H1 (cell line): Measurements from ENCODE around the gene ZNRF3. TPM values are rescaled to one million over a fixed set of nuclear protein-coding genes. Genes with fewer than 3 reads are reported as not detected.

Source experiments
- EGR1 ChIP-seq: IDR thresholded peaks from 2 replicates; pipeline ENCODE4 v1.6.1; 2011; ENCODE audit warnings: low read depth, low read length, borderline replicate concordance
- FOSL1 ChIP-seq: IDR thresholded peaks from 2 replicates; pipeline ENCODE4 v1.6.1; 2011; ENCODE audit warnings: mild to moderate bottlenecking, low read depth, low read length, moderate library complexity; ENCODE audit not compliant: insufficient read depth
- RBBP5 ChIP-seq: IDR thresholded peaks from 2 replicates; pipeline ENCODE4 v1.7.1; 2012; ENCODE audit warnings: low read depth, mild to moderate bottlenecking, inconsistent platforms, low read length, moderate library complexity, borderline replicate concordance
- RFX5 ChIP-seq: IDR thresholded peaks from 2 replicates; pipeline ENCODE4 v1.6.1; 2011; ENCODE audit warnings: low read depth, low read length, improper control_type of control experiment, borderline replicate concordance
- polyA plus RNA-seq, 7 experiments: library from polyadenylated mRNA; depleted of rRNA in 3 of 7; stranded (reverse) in 5 of 7; unstranded in 2 of 7; fragments of >200 nt in 5 of 7; fragments of 200-250 nt in 2 of 7; gene quantifications; 1 replicate in 5 of 7; 2 replicates in 1 of 7; 4 replicates in 1 of 7; pipeline versions ENCODE4 v1.2.1 to v1.2.3, GENCODE V29; 2011 to 2013; ENCODE audit warnings: missing spikeins in 2 of 7, mixed read lengths in 2 of 7
- total RNA-seq: library from RNA; stranded (reverse); fragmentation: NEBNext Ultra II Directional; extraction: Animal tissue kit (Norgen Biotek cat#: 25700); gene quantifications from 2 replicates; pipeline ENCODE4 v1.2.1, GENCODE V29; 2021
- TF ChIP-seq, protein P1 (sequence below): fragments of 300-600 bp; sonication (generic); IDR thresholded peaks from 2 replicates; pipeline ENCODE4 v1.7.1; 2012; ENCODE audit warnings: low read length, moderate library complexity, mild to moderate bottlenecking, inconsistent platforms; ENCODE audit not compliant: insufficient replicate concordance
- TF ChIP-seq, protein P2 (sequence below), 3 experiments: IDR thresholded peaks; 1 replicate in 2 of 3; 2 replicates in 1 of 3; pipeline versions ENCODE4 v1.5.1 to v1.6.1; 2011; ENCODE audit warnings: low read length in 3 of 3, mild to moderate bottlenecking in 3 of 3, inconsistent platforms in 2 of 3, low read depth in 1 of 3, moderate library complexity in 1 of 3; ENCODE audit not compliant: insufficient read depth in 1 of 3; ENCODE audit errors: control extremely low read depth in 1 of 3

The ZNRF3 gene
- total and polyA plus RNA-seq, 2 of the 8 experiments (the other 6 are each of a cell fraction or from before 2014, with no cell fraction given), result 14.1 to 21.7 TPM

DNA sequence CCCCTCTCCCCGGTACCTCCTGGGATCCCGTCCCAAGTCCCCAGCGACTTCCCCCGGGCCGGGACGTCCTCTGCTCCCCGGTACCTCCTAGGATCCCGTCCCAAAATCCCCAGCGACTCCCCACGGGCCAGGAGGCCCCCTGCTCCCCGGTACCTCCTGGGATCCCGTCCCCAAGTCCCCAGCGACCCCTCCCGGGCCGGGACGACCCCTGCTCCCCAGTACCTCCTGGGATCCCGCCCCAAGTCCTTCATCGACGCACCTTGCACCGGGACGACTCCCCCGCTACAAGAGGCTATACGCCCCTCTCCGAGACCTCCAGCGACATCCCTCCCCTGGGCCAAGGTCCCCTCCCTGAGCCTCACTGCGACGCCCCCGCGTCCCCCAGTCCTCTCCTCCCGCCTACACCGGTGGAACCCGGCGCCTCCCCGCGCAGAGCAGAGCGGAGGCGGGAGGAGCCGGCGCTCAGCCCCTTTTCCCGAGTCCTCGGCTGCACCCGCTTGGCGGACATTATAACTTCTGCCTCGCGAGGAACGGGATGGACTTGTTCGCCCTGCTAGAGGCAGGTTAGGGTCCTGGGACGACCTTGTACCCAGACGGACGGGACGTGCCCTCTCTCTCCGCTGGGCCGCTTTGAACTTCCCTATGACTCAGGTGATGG, 190.4 kb downstream of the ZNRF3 start (continued):
- TF ChIP-seq, protein P1, sequence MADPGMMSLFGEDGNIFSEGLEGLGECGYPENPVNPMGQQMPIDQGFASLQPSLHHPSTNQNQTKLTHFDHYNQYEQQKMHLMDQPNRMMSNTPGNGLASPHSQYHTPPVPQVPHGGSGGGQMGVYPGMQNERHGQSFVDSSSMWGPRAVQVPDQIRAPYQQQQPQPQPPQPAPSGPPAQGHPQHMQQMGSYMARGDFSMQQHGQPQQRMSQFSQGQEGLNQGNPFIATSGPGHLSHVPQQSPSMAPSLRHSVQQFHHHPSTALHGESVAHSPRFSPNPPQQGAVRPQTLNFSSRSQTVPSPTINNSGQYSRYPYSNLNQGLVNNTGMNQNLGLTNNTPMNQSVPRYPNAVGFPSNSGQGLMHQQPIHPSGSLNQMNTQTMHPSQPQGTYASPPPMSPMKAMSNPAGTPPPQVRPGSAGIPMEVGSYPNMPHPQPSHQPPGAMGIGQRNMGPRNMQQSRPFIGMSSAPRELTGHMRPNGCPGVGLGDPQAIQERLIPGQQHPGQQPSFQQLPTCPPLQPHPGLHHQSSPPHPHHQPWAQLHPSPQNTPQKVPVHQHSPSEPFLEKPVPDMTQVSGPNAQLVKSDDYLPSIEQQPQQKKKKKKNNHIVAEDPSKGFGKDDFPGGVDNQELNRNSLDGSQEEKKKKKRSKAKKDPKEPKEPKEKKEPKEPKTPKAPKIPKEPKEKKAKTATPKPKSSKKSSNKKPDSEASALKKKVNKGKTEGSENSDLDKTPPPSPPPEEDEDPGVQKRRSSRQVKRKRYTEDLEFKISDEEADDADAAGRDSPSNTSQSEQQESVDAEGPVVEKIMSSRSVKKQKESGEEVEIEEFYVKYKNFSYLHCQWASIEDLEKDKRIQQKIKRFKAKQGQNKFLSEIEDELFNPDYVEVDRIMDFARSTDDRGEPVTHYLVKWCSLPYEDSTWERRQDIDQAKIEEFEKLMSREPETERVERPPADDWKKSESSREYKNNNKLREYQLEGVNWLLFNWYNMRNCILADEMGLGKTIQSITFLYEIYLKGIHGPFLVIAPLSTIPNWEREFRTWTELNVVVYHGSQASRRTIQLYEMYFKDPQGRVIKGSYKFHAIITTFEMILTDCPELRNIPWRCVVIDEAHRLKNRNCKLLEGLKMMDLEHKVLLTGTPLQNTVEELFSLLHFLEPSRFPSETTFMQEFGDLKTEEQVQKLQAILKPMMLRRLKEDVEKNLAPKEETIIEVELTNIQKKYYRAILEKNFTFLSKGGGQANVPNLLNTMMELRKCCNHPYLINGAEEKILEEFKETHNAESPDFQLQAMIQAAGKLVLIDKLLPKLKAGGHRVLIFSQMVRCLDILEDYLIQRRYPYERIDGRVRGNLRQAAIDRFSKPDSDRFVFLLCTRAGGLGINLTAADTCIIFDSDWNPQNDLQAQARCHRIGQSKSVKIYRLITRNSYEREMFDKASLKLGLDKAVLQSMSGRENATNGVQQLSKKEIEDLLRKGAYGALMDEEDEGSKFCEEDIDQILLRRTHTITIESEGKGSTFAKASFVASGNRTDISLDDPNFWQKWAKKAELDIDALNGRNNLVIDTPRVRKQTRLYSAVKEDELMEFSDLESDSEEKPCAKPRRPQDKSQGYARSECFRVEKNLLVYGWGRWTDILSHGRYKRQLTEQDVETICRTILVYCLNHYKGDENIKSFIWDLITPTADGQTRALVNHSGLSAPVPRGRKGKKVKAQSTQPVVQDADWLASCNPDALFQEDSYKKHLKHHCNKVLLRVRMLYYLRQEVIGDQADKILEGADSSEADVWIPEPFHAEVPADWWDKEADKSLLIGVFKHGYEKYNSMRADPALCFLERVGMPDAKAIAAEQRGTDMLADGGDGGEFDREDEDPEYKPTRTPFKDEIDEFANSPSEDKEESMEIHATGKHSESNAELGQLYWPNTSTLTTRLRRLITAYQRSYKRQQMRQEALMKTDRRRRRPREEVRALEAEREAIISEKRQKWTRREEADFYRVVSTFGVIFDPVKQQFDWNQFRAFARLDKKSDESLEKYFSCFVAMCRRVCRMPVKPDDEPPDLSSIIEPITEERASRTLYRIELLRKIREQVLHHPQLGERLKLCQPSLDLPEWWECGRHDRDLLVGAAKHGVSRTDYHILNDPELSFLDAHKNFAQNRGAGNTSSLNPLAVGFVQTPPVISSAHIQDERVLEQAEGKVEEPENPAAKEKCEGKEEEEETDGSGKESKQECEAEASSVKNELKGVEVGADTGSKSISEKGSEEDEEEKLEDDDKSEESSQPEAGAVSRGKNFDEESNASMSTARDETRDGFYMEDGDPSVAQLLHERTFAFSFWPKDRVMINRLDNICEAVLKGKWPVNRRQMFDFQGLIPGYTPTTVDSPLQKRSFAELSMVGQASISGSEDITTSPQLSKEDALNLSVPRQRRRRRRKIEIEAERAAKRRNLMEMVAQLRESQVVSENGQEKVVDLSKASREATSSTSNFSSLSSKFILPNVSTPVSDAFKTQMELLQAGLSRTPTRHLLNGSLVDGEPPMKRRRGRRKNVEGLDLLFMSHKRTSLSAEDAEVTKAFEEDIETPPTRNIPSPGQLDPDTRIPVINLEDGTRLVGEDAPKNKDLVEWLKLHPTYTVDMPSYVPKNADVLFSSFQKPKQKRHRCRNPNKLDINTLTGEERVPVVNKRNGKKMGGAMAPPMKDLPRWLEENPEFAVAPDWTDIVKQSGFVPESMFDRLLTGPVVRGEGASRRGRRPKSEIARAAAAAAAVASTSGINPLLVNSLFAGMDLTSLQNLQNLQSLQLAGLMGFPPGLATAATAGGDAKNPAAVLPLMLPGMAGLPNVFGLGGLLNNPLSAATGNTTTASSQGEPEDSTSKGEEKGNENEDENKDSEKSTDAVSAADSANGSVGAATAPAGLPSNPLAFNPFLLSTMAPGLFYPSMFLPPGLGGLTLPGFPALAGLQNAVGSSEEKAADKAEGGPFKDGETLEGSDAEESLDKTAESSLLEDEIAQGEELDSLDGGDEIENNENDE, result no peak
- TF ChIP-seq FOSL1 (no peak), EGR1 (peak; percentile 87; the same call in 1 of the 2 replicates), RBBP5 (0 out of 2 replicates have a peak, but pooled peaks have one; percentile 38), RFX5 (no peak)
- TF ChIP-seq, protein P2, sequence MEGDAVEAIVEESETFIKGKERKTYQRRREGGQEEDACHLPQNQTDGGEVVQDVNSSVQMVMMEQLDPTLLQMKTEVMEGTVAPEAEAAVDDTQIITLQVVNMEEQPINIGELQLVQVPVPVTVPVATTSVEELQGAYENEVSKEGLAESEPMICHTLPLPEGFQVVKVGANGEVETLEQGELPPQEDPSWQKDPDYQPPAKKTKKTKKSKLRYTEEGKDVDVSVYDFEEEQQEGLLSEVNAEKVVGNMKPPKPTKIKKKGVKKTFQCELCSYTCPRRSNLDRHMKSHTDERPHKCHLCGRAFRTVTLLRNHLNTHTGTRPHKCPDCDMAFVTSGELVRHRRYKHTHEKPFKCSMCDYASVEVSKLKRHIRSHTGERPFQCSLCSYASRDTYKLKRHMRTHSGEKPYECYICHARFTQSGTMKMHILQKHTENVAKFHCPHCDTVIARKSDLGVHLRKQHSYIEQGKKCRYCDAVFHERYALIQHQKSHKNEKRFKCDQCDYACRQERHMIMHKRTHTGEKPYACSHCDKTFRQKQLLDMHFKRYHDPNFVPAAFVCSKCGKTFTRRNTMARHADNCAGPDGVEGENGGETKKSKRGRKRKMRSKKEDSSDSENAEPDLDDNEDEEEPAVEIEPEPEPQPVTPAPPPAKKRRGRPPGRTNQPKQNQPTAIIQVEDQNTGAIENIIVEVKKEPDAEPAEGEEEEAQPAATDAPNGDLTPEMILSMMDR (IDR thresholded peaks at IDR 0.05; ENCODE audit: control extremely low read depth in 1 of 3, insufficient read depth in 1 of 3, low read depth in 1 of 3, low read length in 3 of 3), result no peak
